Erythroblast (primary cell): ENCODE measurements around the gene DOHH.
"Not testable (repeated sequence)": the region's sequence is repeated elsewhere in the genome, so short reads cannot be mapped to it uniquely, and the experiment has no call there.

ENCODE experiments used
- DNase-seq, 2 experiments: peaks; one replicate each; lab custom pipeline; 2025; lab: John Stamatoyannopoulos, UW
- GATA1 ChIP-seq: IDR thresholded peaks from 2 replicates; pipeline ENCODE4 v1.6.1; 2011; ENCODE audit warnings: low read depth, mild to moderate bottlenecking, control low read depth, low read length, moderate library complexity
- POLR2A ChIP-seq: IDR thresholded peaks from 2 replicates; pipeline ENCODE4 v1.6.1; 2011; ENCODE audit warnings: mild to moderate bottlenecking, low read length

The DOHH gene

GRCh38 chr19:3537438-3538240, 37.2 kb upstream of the DOHH start:
- TF ChIP-seq GATA1 (no peak), POLR2A (no peak)
- no peak for DNase-seq

- no peak for TF ChIP-seq GATA1
- TF ChIP-seq POLR2A = no peak
- no peak for DNase-seq
These were observed 36.6 kb upstream of the DOHH start for GRCh38 chr19:3537101-3537437.

GRCh38 chr19:3536429-3537100, 36.1 kb upstream of the DOHH start:
- DNase-seq = no peak
- TF ChIP-seq POLR2A (no peak), GATA1 (no peak)

GRCh38 chr19:3535981-3536380, 35.5 kb upstream of the DOHH start:
- no peak for DNase-seq
- no peak for TF ChIP-seq GATA1

- no peak for TF ChIP-seq GATA1
- no peak for TF ChIP-seq POLR2A
- no peak for DNase-seq
These were observed 35.1 kb upstream of the DOHH start for GRCh38 chr19:3535563-3535965.

GRCh38 chr19:3535235-3535535, 34.7 kb upstream of the DOHH start:
- no peak for TF ChIP-seq GATA1
- no peak for TF ChIP-seq POLR2A
- no peak for DNase-seq

- no peak for TF ChIP-seq POLR2A
- no peak for TF ChIP-seq GATA1
- no peak for DNase-seq
These were observed 34.1 kb upstream of the DOHH start for GRCh38 chr19:3534375-3535234.

GRCh38 chr19:3533563-3534216, 33.2 kb upstream of the DOHH start:
- DNase-seq = no peak

GRCh38 chr19:3533033-3533432, 32.6 kb upstream of the DOHH start:
- no peak for DNase-seq
- TF ChIP-seq GATA1 = no peak
- no peak for TF ChIP-seq POLR2A

More at GRCh38 chr19:3533563-3534216, 33.2 kb upstream of the DOHH start:
- TF ChIP-seq GATA1 (no peak), POLR2A (no peak)

- TF ChIP-seq POLR2A (no peak), GATA1 (no peak)
- DNase-seq = no peak
These were observed 31.8 kb upstream of the DOHH start for GRCh38 chr19:3532154-3532786.

GRCh38 chr19:3531716-3532115, 31.2 kb upstream of the DOHH start:
- TF ChIP-seq POLR2A (no peak), GATA1 (no peak)
- DNase-seq = no peak

- TF ChIP-seq POLR2A (no peak), GATA1 (no peak)
- DNase-seq = no peak
These were observed 29.9 kb upstream of the DOHH start for GRCh38 chr19:3530389-3530788.

GRCh38 chr19:3529299-3529698, 28.8 kb upstream of the DOHH start:
- not testable (repeated sequence) for DNase-seq

GRCh38 chr19:3528539-3529211, 28.2 kb upstream of the DOHH start:
- DNase-seq = no peak
- TF ChIP-seq POLR2A (no peak), GATA1 (no peak)
